HepG2 (cell line): ENCODE measurements around the gene SEMA3G. TPM values are rescaled to one million over a fixed set of nuclear protein-coding genes. Genes with fewer than 3 reads are reported as not detected.

Experiments used
- ATAC-seq: fragments of 200-7000 bp; cut with Tn5 transposase; 3 replicates; pipeline ENCODE4 v1.9.1; 2020; ENCODE audit warnings: mild to moderate bottlenecking, moderate library complexity
- BruUV-seq: library from RNA; stranded (reverse); fragments of 400-500 nt; replicated peaks from 2 replicates; lab custom pipeline; 2021; lab: Mats Ljungman, UMichigan
- CTCF ChIA-PET: fragments of 300-600 bp; formaldehyde crosslinking; extraction: SDS; loops from one replicate; lab custom pipeline; 2021; ENCODE audit warnings: low total read pairs, inconsistent platforms, low intra/inter-chr PET ratio; lab: Yijun Ruan, JAX
- POLR2A ChIA-PET: fragments of 350-600 bp; sonication (Branson Sonifier 250); formaldehyde crosslinking; loops from one replicate; lab custom pipeline; 2020; ENCODE audit warnings: antibody characterized with exemption, inconsistent platforms; lab: Yijun Ruan, JAX
- DNase-seq: peaks from one replicate; pipeline ENCODE4 v3.0.0-alpha.2; 2015; ENCODE audit warnings: low spot score
- FAIRE-seq: peaks from 3 replicates; lab custom pipeline; 2011; peaks lifted over from hg19 to GRCh38; lab: Jason Lieb, UNC
- H2AFZ ChIP-seq: one replicate; pipeline ENCODE4 v1.6.1; 2011; ENCODE audit warnings: low read length, inconsistent platforms
- H3K27ac ChIP-seq: fragments of 300-600 bp; 3 replicates; pipeline ENCODE4 v1.8.0; 2011; ENCODE audit warnings: mixed run types, mild to moderate bottlenecking, mixed read lengths, low read length, inconsistent platforms; ENCODE audit not compliant: insufficient read depth; ENCODE audit errors: extremely low read length
- H3K27me3 ChIP-seq, 2 experiments: fragments of 200-600 bp in 1 of 2; 2 replicates in 1 of 2; 3 replicates in 1 of 2; pipeline versions ENCODE4 v1.6.0 to v1.8.0; 2011; ENCODE audit warnings: low read length in 2 of 2, mild to moderate bottlenecking in 2 of 2, moderate library complexity in 2 of 2, inconsistent platforms in 1 of 2; ENCODE audit not compliant: insufficient read depth in 2 of 2, control insufficient read depth in 1 of 2
- H3K36me3 ChIP-seq, 2 experiments: fragments of 200-600 bp in 1 of 2; replicated peaks in 1 of 2; 2 replicates in 1 of 2; 3 replicates in 1 of 2; pipeline versions ENCODE4 v1.5.1 to v1.8.0; 2011; ENCODE audit warnings: low read length in 2 of 2, inconsistent platforms in 1 of 2; ENCODE audit not compliant: insufficient read depth in 2 of 2, control insufficient read depth in 1 of 2
- H3K4me1 ChIP-seq: 2 replicates; pipeline ENCODE4 v1.5.1; 2012; ENCODE audit warnings: low read length, inconsistent platforms; ENCODE audit not compliant: insufficient read depth
- H3K4me2 ChIP-seq: 2 replicates; pipeline ENCODE4 v1.6.0; 2011; ENCODE audit warnings: low read depth, low read length, inconsistent platforms
- H3K4me3 ChIP-seq, 3 experiments: fragments of 200-600 bp in 1 of 3; sonication (generic), shearing (Covaris generic) in 1 of 3; replicated peaks in 1 of 3; 2 replicates each; pipeline ENCODE4 v1.5.1; 2011 to 2016; ENCODE audit warnings: low read length in 3 of 3, inconsistent platforms in 2 of 3, low read depth in 2 of 3, mild to moderate bottlenecking in 2 of 3, control low read depth in 1 of 3, mixed read lengths in 1 of 3; ENCODE audit not compliant: insufficient read depth in 1 of 3
- H3K79me2 ChIP-seq: one replicate; pipeline ENCODE4 v1.6.1; 2011; ENCODE audit warnings: low read length, inconsistent platforms; ENCODE audit not compliant: insufficient read depth
- H3K9ac ChIP-seq: 2 replicates; pipeline ENCODE4 v1.6.0; 2011; ENCODE audit warnings: mild to moderate bottlenecking, low read depth, low read length, inconsistent platforms; ENCODE audit not compliant: insufficient read depth
- H3K9me3 ChIP-seq: 2 replicates; pipeline ENCODE4 v1.5.1; 2012; ENCODE audit warnings: mild to moderate bottlenecking, low read length
- H4K20me1 ChIP-seq: 2 replicates; pipeline ENCODE4 v1.6.0; 2011; ENCODE audit warnings: inconsistent platforms, mild to moderate bottlenecking, low read length, moderate library complexity; ENCODE audit not compliant: insufficient read depth
- ASH2L ChIP-seq: fragments of 300-600, 200-600 bp; sonication (generic); IDR thresholded peaks from 2 replicates; pipeline ENCODE4 v1.7.0; 2017; ENCODE audit warnings: low read depth, mild to moderate bottlenecking, moderate library complexity, mixed read lengths, low read length; ENCODE audit not compliant: insufficient read length
- DPF2 ChIP-seq: sonication (generic); formaldehyde crosslinking; IDR thresholded peaks from 2 replicates; pipeline ENCODE4 v1.4.0; 2020; ENCODE audit warnings: mild to moderate bottlenecking, low read depth, missing genetic modification reagents, borderline replicate concordance
- FOSL2 ChIP-seq: sonication (generic); formaldehyde crosslinking; IDR thresholded peaks from 2 replicates; pipeline ENCODE4 v1.4.0; 2020; ENCODE audit warnings: missing genetic modification reagents
- GABPB1 ChIP-seq: IDR thresholded peaks from 2 replicates; pipeline ENCODE4 v1.6.1; 2016; ENCODE audit warnings: mild to moderate bottlenecking, missing genetic modification reagents, moderate library complexity, missing compliant biosample characterization
- HNF4G ChIP-seq, 2 experiments: sonication (generic) in 1 of 2; formaldehyde crosslinking in 1 of 2; IDR thresholded peaks; 2 replicates each; pipeline versions ENCODE4 v1.4.0 to v1.6.1; 2011 to 2020; ENCODE audit warnings: borderline replicate concordance in 2 of 2, low read depth in 2 of 2, mild to moderate bottlenecking in 2 of 2, low read length in 1 of 2, missing genetic modification reagents in 1 of 2, moderate library complexity in 1 of 2
- HNRNPLL ChIP-seq: fragments of 200-400 bp; formaldehyde crosslinking; IDR thresholded peaks from 2 replicates; pipeline ENCODE4 v1.6.1; 2017; ENCODE audit warnings: mild to moderate bottlenecking, low read depth, low read length; ENCODE audit not compliant: poor library complexity, severe bottlenecking
- SOX13 ChIP-seq, 3 experiments: fragments of 450-650 bp in 1 of 3; sonication (generic) in 1 of 3; formaldehyde crosslinking in 1 of 3; IDR thresholded peaks in 2 of 3; conservative IDR thresholded peaks in 1 of 3; 2 replicates each; pipeline versions ENCODE4 v1.5.0 to v1.6.1; 2016 to 2020; ENCODE audit warnings: antibody characterized with exemption in 1 of 3, mild to moderate bottlenecking in 1 of 3, missing compliant biosample characterization in 1 of 3, missing genetic modification reagents in 1 of 3, moderate library complexity in 1 of 3
- THYN1 ChIP-seq: sonication (generic); formaldehyde crosslinking; IDR thresholded peaks from 2 replicates; pipeline ENCODE4 v1.8.1; 2023; ENCODE audit warnings: low read depth, mild to moderate bottlenecking, moderate library complexity, missing genetic modification reagents, borderline replicate concordance
- TSC22D2 ChIP-seq: sonication (generic); formaldehyde crosslinking; IDR thresholded peaks from 2 replicates; pipeline ENCODE4 v1.5.1; 2020; ENCODE audit warnings: missing genetic modification reagents, mild to moderate bottlenecking, borderline replicate concordance
- ZNF446 ChIP-seq: sonication (generic); formaldehyde crosslinking; IDR thresholded peaks from 2 replicates; pipeline ENCODE4 v1.5.0; 2020; ENCODE audit warnings: mild to moderate bottlenecking, missing genetic modification reagents
- ZNF503 ChIP-seq: sonication (generic); formaldehyde crosslinking; IDR thresholded peaks from 2 replicates; pipeline ENCODE4 v1.4.0; 2020; ENCODE audit warnings: missing genetic modification reagents
- ZNF670 ChIP-seq: sonication (generic); formaldehyde crosslinking; IDR thresholded peaks from 2 replicates; pipeline ENCODE4 v1.8.0; 2022; ENCODE audit warnings: mild to moderate bottlenecking, missing genetic modification reagents, borderline replicate concordance
- ZNF784 ChIP-seq: sonication (generic); formaldehyde crosslinking; IDR thresholded peaks from 2 replicates; pipeline ENCODE4 v1.5.1; 2020; ENCODE audit warnings: missing genetic modification reagents, mild to moderate bottlenecking, borderline replicate concordance
- ZNF841 ChIP-seq: sonication (generic); formaldehyde crosslinking; IDR thresholded peaks from 2 replicates; pipeline ENCODE4 v1.8.1; 2023; ENCODE audit warnings: missing genetic modification reagents, borderline replicate concordance
- WGBS: methylation state at CpG from one replicate; pipeline ENCODE4 v1.1.6; 2017; ENCODE audit warnings: low lambda C conversion rate; 5-methylcytosine and 5-hydroxymethylcytosine counted together
- in situ Hi-C: cut with HindIII; loops from 2 replicates; pipeline ENCODE4 v1.10.0; 2017; ENCODE audit warnings: low pct_unique_long_range_greater_than_20kb; ENCODE audit not compliant: extremely low pct_ligation_motif_present
- intact Hi-C: fragments of 100-400 bp; cut with micrococcal nuclease; formaldehyde crosslinking; loops from one replicate; pipeline ENCODE4 v1.10.0; 2022; ENCODE audit not compliant: unreplicated experiment
- polyA plus RNA-seq, 8 experiments: library from polyadenylated mRNA; depleted of rRNA in 3 of 8; stranded (reverse) in 7 of 8; unstranded in 1 of 8; fragments of >200 nt; fragmentation: Illumina TruSeq in 4 of 8; extraction: Trizol in 4 of 8; gene quantifications; 2 replicates each; pipeline versions ENCODE4 v1.2.1 to v1.2.3, GENCODE V29; 2011 to 2016; ENCODE audit warnings: low read depth in 4 of 8, missing spikeins in 1 of 8, mixed read lengths in 1 of 8; ENCODE audit not compliant: insufficient read depth in 1 of 8
- total RNA-seq, 5 experiments: library from RNA; depleted of rRNA; stranded (reverse); fragments of >200 nt; fragmentation: Illumina TruSeq; extraction: Trizol; gene quantifications; 2 replicates each; pipeline ENCODE4 v1.2.3, GENCODE V29; 2016; ENCODE audit warnings: low read depth in 1 of 5

The SEMA3G gene
- total and polyA plus RNA-seq, 2 of the 13 experiments (the other 11 are each of a cell fraction or from before 2014, with no cell fraction given): 6.1 to 8.3 TPM

GRCh38 chr3:52454250-52454937, 9.5 kb upstream of the SEMA3G start (continued):
- TF ChIP-seq ZNF784 (CRISPR knock-in tag) (0 out of 2 replicates have a peak, but pooled peaks have one; percentile 5), FOSL2 (CRISPR knock-in tag) (no peak), ZNF841 (CRISPR knock-in tag) (no peak), ZNF670 (CRISPR knock-in tag) (0 out of 2 replicates have a peak, but pooled peaks have one; percentile 1)

GRCh38 chr3:52453496-52454249, 8.8 kb upstream of the SEMA3G start, which contains the start of gene TNNC1:
Gene TNNC1 (minus strand): TSS chr3:52454041. CDS start chr3:52454015, 26 bp downstream.
- peak within 1 kb of the TSS; percentile 64 for H3K9ac ChIP-seq
- in situ Hi-C loops: loop anchor here (10.0 kb wide), 1 partner anchor 231 kb away; the partner anchor contains the start of genes GNL3 and PBRM1
- H3K9me3 ChIP-seq: no peaks in the 10 kb centered on the region
- intact Hi-C loops: no loop called here
- FAIRE-seq (no peak), ATAC-seq (peak; percentile 61), DNase-seq (peak; percentile 56)
- peak within 1 kb of the TSS; percentile 93 for H3K4me2 ChIP-seq
- H3K79me2 ChIP-seq: peaks cover 20% of the 10 kb centered on the region
- H4K20me1 ChIP-seq: no peaks in the 10 kb centered on the region
- peak within 1 kb of the TSS; percentile 22 for H2AFZ ChIP-seq
- BruUV-seq: TSS peak; percentile 54
- ChIA-PET POLR2A (interaction anchor here (0.6 to 2.5 kb wide), 6 partner anchors 8 to 223 kb away, joined by 3 to 11 read pairs (median 4); partner anchors contain the start of genes SEMA3G, TWF2 and UQCC5), CTCF (no interaction called here)
- 10% methylated on average over 7 of the region's 16 CpGs for WGBS
- H3K27me3 ChIP-seq: no peaks in the 10 kb centered on the region; a peak in 1 of 5 replicates
- peaks cover 3 to 11% of the 10 kb centered on the region in 2 experiments; a peak in 3 of 5 replicates for H3K36me3 ChIP-seq
- H3K4me1 ChIP-seq: peaks cover 83% of the 10 kb centered on the region
- H3K27ac ChIP-seq: peak within 1 kb of the TSS; percentile 60
- peak within 1 kb of the TSS; percentile 58 to 96 (median 92) for H3K4me3 ChIP-seq
- TF ChIP-seq ZNF503 (CRISPR knock-in tag) (no peak), GABPB1 (CRISPR knock-in tag) (no peak), HNRNPLL (peak; percentile 24), DPF2 (CRISPR knock-in tag) (no peak), HNF4G (IDR thresholded peaks at IDR 0.05; ENCODE audit: borderline replicate concordance, low read depth, low read length) (no peak), HNF4G (CRISPR knock-in tag; IDR thresholded peaks at IDR 0.05; ENCODE audit: borderline replicate concordance, low read depth) (0 out of 2 replicates have a peak, but pooled peaks have one; percentile 31), TSC22D2 (CRISPR knock-in tag) (no peak), ZNF446 (CRISPR knock-in tag) (no peak), ASH2L (no peak), SOX13 (IDR thresholded peaks at IDR 0.05) (no peak), SOX13 (CRISPR knock-in tag; conservative IDR thresholded peaks at IDR 0.05 in 1 of 2, IDR thresholded peaks at IDR 0.05 in 1 of 2) (no peak), THYN1 (CRISPR knock-in tag) (no peak)
